Measurements from ENCODE around the gene SUGP1. TPM values are rescaled to one million over a fixed set of nuclear protein-coding genes. Genes with fewer than 3 reads are reported as not detected.

SUGP1 gene
- total and polyA plus RNA-seq, 7 donors = 20.6 to 35.8 (median 26.3) TPM

- H3K27me3 ChIP-seq (ENCODE audit: insufficient read depth in 3 of 3, low read length in 2 of 3) = no peaks in the 10 kb centered on the region
- peaks cover 9 to 99% of the 10 kb centered on the region in 2 donors for H3K36me3 ChIP-seq (ENCODE audit: insufficient read depth in 1 of 2, low read depth in 1 of 2)
- no peaks in the 10 kb centered on the region for H3K4me1 ChIP-seq
- no peak overlapping the region for H3K4me3 ChIP-seq
- ATAC-seq (peak in 1 of 4 donors; percentile 4), DNase-seq (no peak)
- WGBS, 3 donors = 90 to 91% (median 91%) methylated on average over 7 of the region's 7 CpGs
- no peak overlapping the region for H3K27ac ChIP-seq
- no peaks in the 10 kb centered on the region for H3K9me3 ChIP-seq
- TF ChIP-seq CTCF (IDR thresholded peaks at IDR 0.05) = no peak
- intact Hi-C loops (cut with DNase I) = no loop called here
These were observed 29.1 kb upstream of the SUGP1 start for GRCh38 chr19:19349365-19349764.

GRCh38 chr19:19348266-19348665, 28.0 kb upstream of the SUGP1 start:
- Histone ChIP-seq H3K4me1 (no peaks in the 10 kb centered on the region), H3K27me3 (ENCODE audit: insufficient read depth in 3 of 3, low read length in 2 of 3) (no peaks in the 10 kb centered on the region), H3K27ac (no peak overlapping the region), H3K9me3 (no peaks in the 10 kb centered on the region), H3K4me3 (no peak overlapping the region), H3K36me3 (ENCODE audit: insufficient read depth in 1 of 2, low read depth in 1 of 2) (peaks cover 9 to 99% of the 10 kb centered on the region in 2 donors)
- DNase-seq (no peak), ATAC-seq (no peak)
- no peak for TF ChIP-seq CTCF (IDR thresholded peaks at IDR 0.05)
- WGBS, 3 donors = 71 to 87% (median 76%) methylated on average over 9 of the region's 9 CpGs
- intact Hi-C loops (cut with DNase I) = no loop called here

- ATAC-seq = no peak
- no peak overlapping the region for H3K27ac ChIP-seq
- no peaks in the 10 kb centered on the region for H3K27me3 ChIP-seq (ENCODE audit: insufficient read depth in 3 of 3, low read length in 2 of 3)
- H3K4me1 ChIP-seq = no peaks in the 10 kb centered on the region
- H3K36me3 ChIP-seq (ENCODE audit: insufficient read depth in 1 of 2, low read depth in 1 of 2) = peaks cover 9 to 99% of the 10 kb centered on the region in 2 donors
- no peaks in the 10 kb centered on the region for H3K9me3 ChIP-seq
- DNase-seq = no peak
- no peak overlapping the region for H3K4me3 ChIP-seq
- WGBS, 3 donors = 90 to 93% (median 91%) methylated on average over 8 to 10 of the region's 10 CpGs
- TF ChIP-seq CTCF (IDR thresholded peaks at IDR 0.05) = no peak
- intact Hi-C loops (cut with DNase I) = no loop called here
These were observed 27.2 kb upstream of the SUGP1 start for GRCh38 chr19:19347401-19348110.

GRCh38 chr19:19345970-19346369, 25.7 kb upstream of the SUGP1 start:
- WGBS, 3 donors = 92 to 95% (median 93%) methylated on average over 10 to 11 of the region's 11 CpGs
- Histone ChIP-seq H3K4me3 (no peak overlapping the region), H3K27ac (no peak overlapping the region), H3K27me3 (ENCODE audit: insufficient read depth in 3 of 3, low read length in 2 of 3) (no peaks in the 10 kb centered on the region), H3K36me3 (ENCODE audit: insufficient read depth in 1 of 2, low read depth in 1 of 2) (peaks cover 9 to 99% of the 10 kb centered on the region in 2 donors), H3K4me1 (no peaks in the 10 kb centered on the region), H3K9me3 (no peaks in the 10 kb centered on the region)
- intact Hi-C loops (cut with DNase I) = no loop called here
- no peak for TF ChIP-seq CTCF (IDR thresholded peaks at IDR 0.05)
- DNase-seq (no peak), ATAC-seq (no peak)

- WGBS, 3 donors = 88 to 90% (median 89%) methylated on average over 21 of the region's 21 CpGs
- H3K36me3 ChIP-seq (ENCODE audit: insufficient read depth in 1 of 2, low read depth in 1 of 2) = peaks cover 9 to 100% of the 10 kb centered on the region in 2 donors
- no peaks in the 10 kb centered on the region for H3K9me3 ChIP-seq
- no peaks in the 10 kb centered on the region for H3K27me3 ChIP-seq (ENCODE audit: insufficient read depth in 3 of 3, low read length in 2 of 3)
- no peak for ATAC-seq
- no peak overlapping the region for H3K27ac ChIP-seq
- intact Hi-C loops (cut with DNase I) = no loop called here
- no peak for TF ChIP-seq CTCF (IDR thresholded peaks at IDR 0.05)
- no peaks in the 10 kb centered on the region for H3K4me1 ChIP-seq
- no peak overlapping the region for H3K4me3 ChIP-seq
- no peak for DNase-seq
These were observed 24.9 kb upstream of the SUGP1 start for GRCh38 chr19:19345232-19345631.
